H1 (cell line): Measurements from ENCODE around the gene BCAR3. TPM values are rescaled to one million over a fixed set of nuclear protein-coding genes. Genes with fewer than 3 reads are reported as not detected.

Experiments used
- SIN3A ChIP-seq, 2 experiments: IDR thresholded peaks in 1 of 2; conservative IDR thresholded peaks in 1 of 2; 2 replicates each; pipeline ENCODE4 v1.6.1; 2011 to 2012; ENCODE audit warnings: low read length in 2 of 2, improper control_type of control experiment in 1 of 2, low read depth in 1 of 2, mild to moderate bottlenecking in 1 of 2
- polyA plus RNA-seq, 7 experiments: library from polyadenylated mRNA; depleted of rRNA in 3 of 7; stranded (reverse) in 5 of 7; unstranded in 2 of 7; fragments of >200 nt in 5 of 7; fragments of 200-250 nt in 2 of 7; gene quantifications; 1 replicate in 5 of 7; 2 replicates in 1 of 7; 4 replicates in 1 of 7; pipeline versions ENCODE4 v1.2.1 to v1.2.3, GENCODE V29; 2011 to 2013; ENCODE audit warnings: missing spikeins in 2 of 7, mixed read lengths in 2 of 7
- total RNA-seq: library from RNA; stranded (reverse); fragmentation: NEBNext Ultra II Directional; extraction: Animal tissue kit (Norgen Biotek cat#: 25700); gene quantifications from 2 replicates; pipeline ENCODE4 v1.2.1, GENCODE V29; 2021

BCAR3 gene
- total and polyA plus RNA-seq, 2 of the 8 experiments (the other 6 are each of a cell fraction or from before 2014, with no cell fraction given) = 5.6 to 9.2 TPM

DNA sequence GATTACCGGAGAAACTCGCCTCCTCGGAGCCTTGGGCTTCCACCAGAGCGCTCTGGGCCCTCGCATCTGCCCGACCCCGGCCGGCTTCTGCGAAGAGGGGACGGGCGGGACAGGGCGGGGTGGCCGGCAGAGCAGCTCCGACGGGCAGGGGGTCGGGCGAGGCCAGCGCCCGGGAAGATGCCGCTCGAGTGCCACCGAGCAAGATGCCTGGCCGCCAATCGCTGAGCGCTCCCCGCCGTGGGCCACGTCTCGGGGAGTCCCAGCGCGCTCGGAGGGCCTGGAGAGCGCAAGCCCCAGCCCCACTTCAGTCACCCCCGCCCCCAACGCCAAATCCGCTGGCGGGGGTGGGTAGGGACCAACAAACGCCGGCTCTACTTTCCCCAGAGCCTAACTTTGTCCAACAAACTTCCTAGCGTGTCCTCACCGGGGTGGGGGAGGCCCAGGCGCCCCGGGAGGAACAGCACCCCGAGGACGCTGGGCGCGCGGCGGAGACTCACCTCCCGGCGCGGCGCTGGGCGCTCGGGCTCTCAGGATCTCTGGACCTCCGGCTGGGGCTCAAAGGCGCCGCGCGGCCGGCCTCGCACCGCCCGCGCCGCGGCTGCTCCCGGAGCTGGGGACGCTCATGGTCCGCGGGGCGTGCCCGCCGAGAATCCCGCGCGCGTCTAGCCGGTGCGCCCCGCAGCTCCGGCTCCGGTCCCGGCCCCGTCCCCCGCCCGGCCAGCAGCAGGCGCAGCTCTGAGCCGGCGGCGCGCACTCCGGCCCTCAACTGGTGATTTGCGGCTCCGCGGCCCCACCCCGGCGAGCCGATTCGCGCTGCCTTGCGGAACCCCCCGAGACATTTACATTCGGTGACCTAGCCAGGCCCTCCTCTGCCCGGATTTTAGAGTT lies at the start of gene BCAR3 (continued):
- peak in 1 of 2 experiments; percentile 13; a peak in 1 of 4 replicates for TF ChIP-seq SIN3A (conservative IDR thresholded peaks at IDR 0.05 in 1 of 2, IDR thresholded peaks at IDR 0.05 in 1 of 2; ENCODE audit: low read depth in 1 of 2, low read length in 2 of 2)
